Smooth muscle cell (in vitro differentiated cells): ENCODE measurements around the gene GPR6. TPM values are rescaled to one million over a fixed set of nuclear protein-coding genes. Genes with fewer than 3 reads are reported as not detected.

Experiments used
- DNase-seq: peaks from one replicate; lab custom pipeline; 2025; ENCODE audit not compliant: unreplicated experiment; lab: John Stamatoyannopoulos, UW
- H2AFZ ChIP-seq: fragments of 200-600 bp; sonication (generic); 2 replicates; pipeline ENCODE4 v1.6.0; 2016; ENCODE audit warnings: antibody characterized with exemption, low read depth, mild to moderate bottlenecking
- H3F3A ChIP-seq: fragments of 200-600 bp; sonication (generic); 2 replicates; pipeline ENCODE4 v1.6.0; 2017; ENCODE audit warnings: antibody characterized with exemption, low read depth
- H3K27ac ChIP-seq: fragments of 200-600 bp; sonication (generic); 2 replicates; pipeline ENCODE4 v1.5.1; 2016; ENCODE audit warnings: low read depth, mild to moderate bottlenecking
- H3K27me3 ChIP-seq: fragments of 200-600 bp; sonication (generic); 2 replicates; pipeline ENCODE4 v1.6.1; 2016; ENCODE audit warnings: low read depth, mild to moderate bottlenecking
- H3K36me3 ChIP-seq: fragments of 200-600 bp; sonication (generic); 2 replicates; pipeline ENCODE4 v1.5.1; 2016; ENCODE audit warnings: low read depth
- H3K4me1 ChIP-seq: fragments of 200-600 bp; sonication (generic); 2 replicates; pipeline ENCODE4 v1.5.1; 2016; ENCODE audit warnings: low read depth
- H3K4me2 ChIP-seq: fragments of 200-600 bp; sonication (generic); 2 replicates; pipeline ENCODE4 v1.6.0; 2016; ENCODE audit warnings: mild to moderate bottlenecking
- H3K4me3 ChIP-seq: fragments of 200-600 bp; sonication (generic); 2 replicates; pipeline ENCODE4 v1.5.1; 2016; ENCODE audit warnings: mild to moderate bottlenecking
- H3K79me2 ChIP-seq: fragments of 200-600 bp; sonication (generic); 2 replicates; pipeline ENCODE4 v1.6.0; 2016; ENCODE audit warnings: low read depth, mild to moderate bottlenecking
- H3K9ac ChIP-seq: fragments of 200-600 bp; sonication (generic); 2 replicates; pipeline ENCODE4 v1.6.0; 2016; ENCODE audit warnings: low read depth
- H3K9me3 ChIP-seq: fragments of 200-600 bp; sonication (generic); replicated peaks from 2 replicates; pipeline ENCODE4 v1.5.1; 2016; ENCODE audit warnings: low read depth
- H4K20me1 ChIP-seq: fragments of 200-600 bp; sonication (generic); 2 replicates; pipeline ENCODE4 v1.6.0; 2016; ENCODE audit warnings: low read depth
- CTCF ChIP-seq: fragments of 200-600 bp; sonication (generic); IDR thresholded peaks from 2 replicates; pipeline ENCODE4 v1.5.1; 2017; ENCODE audit warnings: borderline replicate concordance, mild to moderate bottlenecking, antibody characterized with exemption; ENCODE audit not compliant: insufficient read depth, poor library complexity, severe bottlenecking
- WGBS: methylation state at CpG from one replicate; pipeline ENCODE4 v1.1.7; 2016; ENCODE audit warnings: low lambda C conversion rate; 5-methylcytosine and 5-hydroxymethylcytosine counted together
- polyA plus RNA-seq: library from polyadenylated mRNA; unstranded; fragments of >200 nt; fragmentation: Nextera tagmentation; extraction: Ambion mirVana; gene quantifications from 2 replicates; pipeline ENCODE4 v1.2.1, GENCODE V29; 2016
- total RNA-seq: library from RNA; depleted of rRNA; stranded (reverse); fragments of >200 nt; gene quantifications from 2 replicates; pipeline ENCODE4 v1.2.3, GENCODE V29; 2014

GPR6 gene
- total and polyA plus RNA-seq, 2 experiments from 2014 or later = not detected

- Histone ChIP-seq H3K27ac (no peak overlapping the region), H3K9ac (no peak overlapping the region), H3K4me2 (no peak overlapping the region), H2AFZ (no peak overlapping the region), H3F3A (no peaks in the 10 kb centered on the region), H3K27me3 (peaks cover 9% of the 10 kb centered on the region), H3K4me3 (no peak overlapping the region), H3K36me3 (no peaks in the 10 kb centered on the region), H3K79me2 (no peaks in the 10 kb centered on the region), H3K4me1 (no peaks in the 10 kb centered on the region), H4K20me1 (no peaks in the 10 kb centered on the region), H3K9me3 (no peaks in the 10 kb centered on the region)
- WGBS = 69% methylated on average over 5 of the region's 5 CpGs
- DNase-seq = no peak
- no peak for TF ChIP-seq CTCF
Measured at GRCh38 chr6:110002676-110003075, 24.6 kb downstream of the GPR6 start.

GRCh38 chr6:110013386-110013785, 35.3 kb downstream of the GPR6 start:
- H3K4me1 ChIP-seq = no peaks in the 10 kb centered on the region
- H2AFZ ChIP-seq = no peak overlapping the region
- H3K9me3 ChIP-seq = no peaks in the 10 kb centered on the region
- H3K79me2 ChIP-seq = no peaks in the 10 kb centered on the region
- H3K9ac ChIP-seq = no peak overlapping the region
- peaks cover 3% of the 10 kb centered on the region for H3K27me3 ChIP-seq
- H4K20me1 ChIP-seq = no peaks in the 10 kb centered on the region
- TF ChIP-seq CTCF = no peak
- no peaks in the 10 kb centered on the region for H3K36me3 ChIP-seq
- no peaks in the 10 kb centered on the region for H3F3A ChIP-seq
- H3K4me3 ChIP-seq = no peak overlapping the region
- H3K27ac ChIP-seq = no peak overlapping the region
- DNase-seq = no peak
- no peak overlapping the region for H3K4me2 ChIP-seq
- WGBS = 88% methylated on average over 6 of the region's 6 CpGs

GRCh38 chr6:110015206-110015605, 37.1 kb downstream of the GPR6 start:
- H3F3A ChIP-seq = no peaks in the 10 kb centered on the region
- WGBS = 91% methylated on average over 9 of the region's 9 CpGs
- H3K36me3 ChIP-seq = no peaks in the 10 kb centered on the region
- no peaks in the 10 kb centered on the region for H3K4me1 ChIP-seq
- DNase-seq = no peak
- no peak overlapping the region for H2AFZ ChIP-seq
- no peak overlapping the region for H3K4me3 ChIP-seq
- no peaks in the 10 kb centered on the region for H4K20me1 ChIP-seq
- H3K79me2 ChIP-seq = no peaks in the 10 kb centered on the region
- H3K27ac ChIP-seq = no peak overlapping the region
- no peak overlapping the region for H3K9ac ChIP-seq
- no peaks in the 10 kb centered on the region for H3K9me3 ChIP-seq
- peaks cover 18% of the 10 kb centered on the region for H3K27me3 ChIP-seq
- no peak for TF ChIP-seq CTCF
- H3K4me2 ChIP-seq = no peak overlapping the region

- Histone ChIP-seq H3K27ac (no peak overlapping the region), H3K4me2 (no peak overlapping the region), H3K27me3 (peaks cover 19% of the 10 kb centered on the region), H4K20me1 (no peaks in the 10 kb centered on the region), H3K9ac (no peak overlapping the region), H3K4me3 (no peak overlapping the region), H2AFZ (no peak overlapping the region), H3K9me3 (no peaks in the 10 kb centered on the region), H3K79me2 (no peaks in the 10 kb centered on the region), H3K36me3 (no peaks in the 10 kb centered on the region), H3F3A (no peaks in the 10 kb centered on the region), H3K4me1 (no peaks in the 10 kb centered on the region)
- 85% methylated on average over 6 of the region's 6 CpGs for WGBS
- TF ChIP-seq CTCF = no peak
- DNase-seq = no peak
Measured at GRCh38 chr6:110017306-110017705, 39.2 kb downstream of the GPR6 start.
